Endodermal cell (in vitro differentiated cells): ENCODE measurements around the gene CFAP97D2. TPM values are rescaled to one million over a fixed set of nuclear protein-coding genes. Genes with fewer than 3 reads are reported as not detected.
A peak's percentile ranks its signal among the peaks of the same experiment; 100 is the strongest.

Source experiments
- DNase-seq: peaks from one replicate; pipeline ENCODE4 v3.0.0-alpha.2; 2017
- H3K27ac ChIP-seq: 2 replicates; pipeline ENCODE4 v1.5.1; 2013; ENCODE audit warnings: mild to moderate bottlenecking, low read depth, low read length, moderate library complexity
- H3K27me3 ChIP-seq: 2 replicates; pipeline ENCODE4 v1.6.1; 2013; ENCODE audit warnings: mild to moderate bottlenecking, low read length, moderate library complexity; ENCODE audit not compliant: insufficient read depth, control insufficient read depth, poor library complexity, severe bottlenecking
- H3K36me3 ChIP-seq: 2 replicates; pipeline ENCODE4 v1.7.0; 2013; ENCODE audit warnings: mild to moderate bottlenecking, low read length, moderate library complexity; ENCODE audit not compliant: control insufficient read depth, insufficient read depth
- H3K4me1 ChIP-seq: one replicate; pipeline ENCODE4 v1.7.0; 2013; ENCODE audit warnings: low read length; ENCODE audit not compliant: control insufficient read depth, insufficient read depth
- H3K4me3 ChIP-seq: 2 replicates; pipeline ENCODE4 v1.5.1; 2013; ENCODE audit warnings: mild to moderate bottlenecking, low read length, moderate library complexity
- H3K9ac ChIP-seq: 2 replicates; pipeline ENCODE4 v1.6.1; 2013; ENCODE audit warnings: mild to moderate bottlenecking, low read length, moderate library complexity; ENCODE audit not compliant: poor library complexity, severe bottlenecking; ENCODE audit errors: extremely low read depth
- H3K9me3 ChIP-seq: 2 replicates; pipeline ENCODE4 v1.6.1; 2013; ENCODE audit warnings: mild to moderate bottlenecking, low read length, moderate library complexity; ENCODE audit not compliant: control insufficient read depth
- H3K27ac Mint-ChIP-seq: 2 replicates; pipeline ENCODE4 v1.8.0; 2020; ENCODE audit warnings: mixed read lengths
- H3K27me3 Mint-ChIP-seq: 2 replicates; pipeline ENCODE4 v1.8.0; 2021; ENCODE audit warnings: mild to moderate bottlenecking, mixed read lengths; ENCODE audit not compliant: insufficient read depth
- H3K36me3 Mint-ChIP-seq: 2 replicates; pipeline ENCODE4 v1.8.0; 2020; ENCODE audit warnings: low read depth, mixed read lengths
- H3K4me1 Mint-ChIP-seq: 2 replicates; pipeline ENCODE4 v1.8.0; 2020; ENCODE audit warnings: mixed read lengths
- H3K4me3 Mint-ChIP-seq: 2 replicates; pipeline ENCODE4 v1.8.0; 2020; ENCODE audit warnings: mild to moderate bottlenecking, moderate library complexity, mixed read lengths
- H3K9me3 Mint-ChIP-seq: 2 replicates; pipeline ENCODE4 v1.8.0; 2020; ENCODE audit warnings: mild to moderate bottlenecking, mixed read lengths
- CTCF ChIP-seq: fragments of 200-600 bp; sonication (generic); conservative IDR thresholded peaks from 2 replicates; pipeline ENCODE4 v1.5.0; 2021; ENCODE audit warnings: antibody characterized with exemption, mild to moderate bottlenecking
- WGBS, 2 experiments: methylation state at CpG; one replicate each; pipeline versions ENCODE4 v1.1.5 to v1.1.7; 2013; ENCODE audit warnings: missing lambda C conversion rate in 2 of 2, mixed read lengths in 1 of 2; ENCODE audit not compliant: insufficient coverage in 1 of 2, insufficient read length in 1 of 2; 5-methylcytosine and 5-hydroxymethylcytosine counted together
- total RNA-seq, 2 donors: library from RNA; stranded (reverse); fragmentation: NEBNext Ultra II Directional in 1 of 2; extraction: Animal tissue kit (Norgen Biotek cat#: 25700) in 1 of 2; gene quantifications; 2 replicates in 1 of 2; 3 replicates in 1 of 2; pipeline ENCODE4 v1.2.1, GENCODE V29; 2021

CFAP97D2 gene
- total RNA-seq, 2 donors from 2014 or later: not detected

GRCh38 chr13:114229506-114229905 is 50.4 kb downstream of the CFAP97D2 start:
- H3K36me3 Mint-ChIP-seq: no peaks in the 10 kb centered on the region
- Histone ChIP-seq H3K4me1 (peaks cover 13% of the 10 kb centered on the region), H3K27me3 (no peaks in the 10 kb centered on the region), H3K36me3 (no peaks in the 10 kb centered on the region), H3K9me3 (peaks cover 8% of the 10 kb centered on the region), H3K9ac (no peak overlapping the region), H3K27ac (no peak overlapping the region), H3K4me3 (peak overlapping the region; percentile 22)
- peak overlapping the region; percentile 73 for H3K27ac Mint-ChIP-seq
- no peak for DNase-seq
- peak overlapping the region; percentile 35 for H3K4me3 Mint-ChIP-seq
- H3K4me1 Mint-ChIP-seq: peaks cover 58% of the 10 kb centered on the region
- H3K9me3 Mint-ChIP-seq: peaks cover 5% of the 10 kb centered on the region
- peaks cover 2% of the 10 kb centered on the region for H3K27me3 Mint-ChIP-seq
- no peak for TF ChIP-seq CTCF
- 34 to 57% methylated on average over 3 to 4 of the region's 4 CpGs for WGBS, 2 experiments

GRCh38 chr13:114230117-114230516 is 51.1 kb downstream of the CFAP97D2 start:
- Histone ChIP-seq H3K4me3 (peak overlapping the region; percentile 22), H3K9me3 (peaks cover 8% of the 10 kb centered on the region), H3K36me3 (no peaks in the 10 kb centered on the region), H3K9ac (no peak overlapping the region), H3K4me1 (peaks cover 13% of the 10 kb centered on the region), H3K27me3 (no peaks in the 10 kb centered on the region), H3K27ac (peak overlapping the region; percentile 5)
- Mint-ChIP-seq H3K9me3 (peaks cover 4% of the 10 kb centered on the region), H3K4me1 (peaks cover 58% of the 10 kb centered on the region), H3K36me3 (no peaks in the 10 kb centered on the region), H3K27ac (peak overlapping the region; percentile 73), H3K4me3 (peak overlapping the region; percentile 35), H3K27me3 (peaks cover 2% of the 10 kb centered on the region)
- WGBS, 2 experiments: 34 to 35% methylated on average over 2 to 7 of the region's 7 CpGs
- TF ChIP-seq CTCF: no peak
- peak; percentile 73 for DNase-seq

GRCh38 chr13:114230575-114230974 is 51.5 kb downstream of the CFAP97D2 start:
- peaks cover 61% of the 10 kb centered on the region for H3K4me1 Mint-ChIP-seq
- WGBS, 2 experiments: 36 to 52% methylated on average over 3 of the region's 3 CpGs
- Histone ChIP-seq H3K9ac (no peak overlapping the region), H3K4me1 (peaks cover 13% of the 10 kb centered on the region), H3K9me3 (peaks cover 8% of the 10 kb centered on the region), H3K27me3 (no peaks in the 10 kb centered on the region), H3K36me3 (no peaks in the 10 kb centered on the region), H3K4me3 (no peak overlapping the region), H3K27ac (no peak overlapping the region)
- TF ChIP-seq CTCF: no peak
- peaks cover 2% of the 10 kb centered on the region for H3K27me3 Mint-ChIP-seq
- DNase-seq: peak; percentile 41
- peak overlapping the region; percentile 36 for H3K27ac Mint-ChIP-seq
- H3K9me3 Mint-ChIP-seq: peaks cover 4% of the 10 kb centered on the region
- no peaks in the 10 kb centered on the region for H3K36me3 Mint-ChIP-seq
- no peak overlapping the region for H3K4me3 Mint-ChIP-seq
